ENCODE measurements around the gene KYAT1. TPM values are rescaled to one million over a fixed set of nuclear protein-coding genes. Genes with fewer than 3 reads are reported as not detected.

KYAT1 gene
- polyA plus RNA-seq, 4 donors, result 4.1 to 7.5 (median 5.2) TPM

GRCh38 chr9:128919402-128920089 is 37.8 kb upstream of the KYAT1 start:
- Histone ChIP-seq H3K27me3 (ENCODE audit: control insufficient read depth in 3 of 3, insufficient read depth in 3 of 3, low read length in 3 of 3) (no peaks in the 10 kb centered on the region), H3K9me3 (ENCODE audit: control insufficient read depth in 2 of 2, insufficient read depth in 1 of 2, low read depth in 1 of 2, low read length in 1 of 2) (no peaks in the 10 kb centered on the region), H3K4me3 (ENCODE audit: low read depth in 1 of 3, low read length in 3 of 3) (no peak overlapping the region), H3K27ac (ENCODE audit: low read depth in 1 of 3, low read length in 2 of 3) (peak overlapping the region; percentile 42 to 72 (median 43)), H3K36me3 (ENCODE audit: control insufficient read depth in 3 of 3, insufficient read depth in 2 of 3, low read depth in 1 of 3, low read length in 3 of 3) (peaks cover 2 to 39% (median 2%) of the 10 kb centered on the region in 3 donors), H3K4me1 (ENCODE audit: control insufficient read depth in 3 of 3, insufficient read depth in 2 of 3, low read depth in 1 of 3, low read length in 2 of 3) (peaks cover 0 to 22% (median 0%) of the 10 kb centered on the region in 3 donors)
- FAIRE-seq, result no peak
- WGBS, 3 donors, result 64 to 67% (median 66%) methylated on average over 14 of the region's 14 CpGs
- peak; percentile 65 to 76 for DNase-seq

DNA sequence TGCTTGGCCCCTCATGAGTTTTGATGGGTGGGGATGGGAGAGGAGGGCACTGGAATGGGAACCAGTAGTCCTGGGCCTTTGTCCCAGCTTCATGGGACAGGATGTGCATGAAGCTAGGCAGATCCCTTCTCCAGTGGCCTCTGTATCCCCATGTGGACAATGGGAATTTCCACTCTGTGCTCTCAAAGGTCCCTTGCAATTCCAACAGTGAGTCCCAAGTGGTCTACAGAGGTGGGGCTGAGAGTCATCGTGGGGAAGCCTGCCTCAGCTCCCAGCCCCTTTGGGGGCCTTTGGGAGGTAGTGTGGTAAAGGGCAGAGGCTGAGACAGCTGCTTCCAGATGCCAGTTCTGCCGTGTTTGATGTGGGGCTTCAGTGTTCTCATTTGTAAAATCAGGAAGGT is 37.2 kb upstream of the KYAT1 start:
- FAIRE-seq (no peak), DNase-seq (no peak)
- H3K4me1 ChIP-seq (ENCODE audit: control insufficient read depth in 3 of 3, insufficient read depth in 2 of 3, low read depth in 1 of 3, low read length in 2 of 3), result peaks cover 0 to 22% (median 0%) of the 10 kb centered on the region in 3 donors
- H3K9me3 ChIP-seq (ENCODE audit: control insufficient read depth in 2 of 2, insufficient read depth in 1 of 2, low read depth in 1 of 2, low read length in 1 of 2), result no peaks in the 10 kb centered on the region
- H3K27me3 ChIP-seq (ENCODE audit: control insufficient read depth in 3 of 3, insufficient read depth in 3 of 3, low read length in 3 of 3), result no peaks in the 10 kb centered on the region
- peaks cover 2 to 45% (median 2%) of the 10 kb centered on the region in 3 donors for H3K36me3 ChIP-seq (ENCODE audit: control insufficient read depth in 3 of 3, insufficient read depth in 2 of 3, low read depth in 1 of 3, low read length in 3 of 3)
- peak overlapping the region in 2 of 3 donors; percentile 42 to 72 for H3K27ac ChIP-seq (ENCODE audit: low read depth in 1 of 3, low read length in 2 of 3)
- H3K4me3 ChIP-seq (ENCODE audit: low read depth in 1 of 3, low read length in 3 of 3), result no peak overlapping the region
- 44 to 46% (median 46%) methylated on average over 2 of the region's 2 CpGs for WGBS, 3 donors

- FAIRE-seq (no peak), DNase-seq (no peak)
- peaks cover 0 to 22% (median 8%) of the 10 kb centered on the region in 3 donors for H3K4me1 ChIP-seq (ENCODE audit: control insufficient read depth in 3 of 3, insufficient read depth in 2 of 3, low read depth in 1 of 3, low read length in 2 of 3)
- H3K27ac ChIP-seq (ENCODE audit: low read depth in 1 of 3, low read length in 2 of 3), result peak overlapping the region in 1 of 3 donors; percentile 62
- no peaks in the 10 kb centered on the region for H3K27me3 ChIP-seq (ENCODE audit: control insufficient read depth in 3 of 3, insufficient read depth in 3 of 3, low read length in 3 of 3)
- 73 to 76% (median 74%) methylated on average over 26 of the region's 26 CpGs for WGBS, 3 donors
- no peaks in the 10 kb centered on the region for H3K9me3 ChIP-seq (ENCODE audit: control insufficient read depth in 2 of 2, insufficient read depth in 1 of 2, low read depth in 1 of 2, low read length in 1 of 2)
- H3K36me3 ChIP-seq (ENCODE audit: control insufficient read depth in 3 of 3, insufficient read depth in 2 of 3, low read depth in 1 of 3, low read length in 3 of 3), result peaks cover 2 to 60% (median 3%) of the 10 kb centered on the region in 3 donors
- no peak overlapping the region for H3K4me3 ChIP-seq (ENCODE audit: low read depth in 1 of 3, low read length in 3 of 3)
Measured at GRCh38 chr9:128917151-128917849, 35.5 kb upstream of the KYAT1 start.

GRCh38 chr9:128916745-128917144 is 35.0 kb upstream of the KYAT1 start:
- no peak for FAIRE-seq
- Histone ChIP-seq H3K36me3 (ENCODE audit: control insufficient read depth in 3 of 3, insufficient read depth in 2 of 3, low read depth in 1 of 3, low read length in 3 of 3) (peaks cover 2 to 66% (median 5%) of the 10 kb centered on the region in 3 donors), H3K27me3 (ENCODE audit: control insufficient read depth in 3 of 3, insufficient read depth in 3 of 3, low read length in 3 of 3) (no peaks in the 10 kb centered on the region), H3K9me3 (ENCODE audit: control insufficient read depth in 2 of 2, insufficient read depth in 1 of 2, low read depth in 1 of 2, low read length in 1 of 2) (no peaks in the 10 kb centered on the region), H3K4me1 (ENCODE audit: control insufficient read depth in 3 of 3, insufficient read depth in 2 of 3, low read depth in 1 of 3, low read length in 2 of 3) (peaks cover 0 to 22% (median 12%) of the 10 kb centered on the region in 3 donors), H3K27ac (ENCODE audit: low read depth in 1 of 3, low read length in 2 of 3) (peak overlapping the region in 1 of 3 donors; percentile 82), H3K4me3 (ENCODE audit: low read depth in 1 of 3, low read length in 3 of 3) (no peak overlapping the region)
- no peak for DNase-seq
- WGBS, 3 donors, result 84 to 92% (median 92%) methylated on average over 11 of the region's 11 CpGs

GRCh38 chr9:128916204-128916603 is 34.5 kb upstream of the KYAT1 start:
- H3K4me1 ChIP-seq (ENCODE audit: control insufficient read depth in 3 of 3, insufficient read depth in 2 of 3, low read depth in 1 of 3, low read length in 2 of 3), result peaks cover 0 to 23% (median 14%) of the 10 kb centered on the region in 3 donors
- DNase-seq, result no peak
- H3K27ac ChIP-seq (ENCODE audit: low read depth in 1 of 3, low read length in 2 of 3), result peak overlapping the region in 1 of 3 donors; percentile 82
- no peaks in the 10 kb centered on the region for H3K27me3 ChIP-seq (ENCODE audit: control insufficient read depth in 3 of 3, insufficient read depth in 3 of 3, low read length in 3 of 3)
- no peak for FAIRE-seq
- H3K9me3 ChIP-seq (ENCODE audit: control insufficient read depth in 2 of 2, insufficient read depth in 1 of 2, low read depth in 1 of 2, low read length in 1 of 2), result no peaks in the 10 kb centered on the region
- H3K4me3 ChIP-seq (ENCODE audit: low read depth in 1 of 3, low read length in 3 of 3), result no peak overlapping the region
- WGBS, 3 donors, result 86 to 95% (median 89%) methylated on average over 17 to 18 of the region's 18 CpGs
- H3K36me3 ChIP-seq (ENCODE audit: control insufficient read depth in 3 of 3, insufficient read depth in 2 of 3, low read depth in 1 of 3, low read length in 3 of 3), result peaks cover 2 to 70% (median 5%) of the 10 kb centered on the region in 3 donors

DNA sequence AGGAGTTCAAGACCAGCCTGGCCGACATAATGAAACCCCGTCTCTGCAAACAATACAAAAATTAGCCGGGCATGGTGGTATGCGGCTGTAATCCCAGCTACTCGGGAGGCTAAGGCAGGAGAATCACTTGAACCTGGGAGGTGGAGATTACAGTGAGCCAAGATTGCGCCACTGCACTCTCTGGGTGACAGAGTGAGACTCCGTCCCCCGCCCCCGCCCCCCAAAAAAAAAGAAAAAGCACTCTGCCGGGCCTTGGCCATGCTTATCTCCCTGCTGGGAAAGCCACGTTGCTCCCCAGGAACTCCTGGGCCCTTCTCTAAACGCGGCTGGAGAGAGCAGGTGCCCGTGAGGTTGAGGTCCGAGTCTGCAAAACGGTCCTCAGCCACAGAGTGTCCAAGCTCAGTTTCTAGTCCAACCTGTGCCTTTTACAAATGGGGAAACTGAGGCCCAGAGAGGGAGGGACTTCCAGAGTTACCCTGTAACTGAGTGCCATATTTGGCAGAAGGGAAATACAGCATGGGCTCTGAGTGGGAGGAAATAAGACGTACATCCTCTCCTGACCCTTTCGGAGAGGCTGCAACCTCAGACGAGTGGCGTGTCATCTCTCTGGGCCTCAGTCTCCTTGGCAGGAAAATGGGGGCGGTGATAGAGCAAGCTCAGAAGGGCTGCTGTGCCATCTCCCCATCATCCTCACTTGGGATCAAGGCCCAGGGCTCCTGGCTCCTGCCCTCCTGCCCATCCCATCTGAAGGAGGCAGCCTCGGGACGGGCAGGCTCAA is 32.4 kb upstream of the KYAT1 start:
- Histone ChIP-seq H3K27ac (ENCODE audit: low read depth in 1 of 3, low read length in 2 of 3) (no peak overlapping the region), H3K4me3 (ENCODE audit: low read depth in 1 of 3, low read length in 3 of 3) (no peak overlapping the region), H3K9me3 (ENCODE audit: control insufficient read depth in 2 of 2, insufficient read depth in 1 of 2, low read depth in 1 of 2, low read length in 1 of 2) (no peaks in the 10 kb centered on the region), H3K36me3 (ENCODE audit: control insufficient read depth in 3 of 3, insufficient read depth in 2 of 3, low read depth in 1 of 3, low read length in 3 of 3) (peaks cover 5 to 88% (median 7%) of the 10 kb centered on the region in 3 donors), H3K27me3 (ENCODE audit: control insufficient read depth in 3 of 3, insufficient read depth in 3 of 3, low read length in 3 of 3) (no peaks in the 10 kb centered on the region), H3K4me1 (ENCODE audit: control insufficient read depth in 3 of 3, insufficient read depth in 2 of 3, low read depth in 1 of 3, low read length in 2 of 3) (peaks cover 0 to 16% (median 14%) of the 10 kb centered on the region in 3 donors)
- DNase-seq, result no peak
- no peak for FAIRE-seq
- 83 to 85% (median 84%) methylated on average over 23 of the region's 23 CpGs for WGBS, 3 donors

DNA sequence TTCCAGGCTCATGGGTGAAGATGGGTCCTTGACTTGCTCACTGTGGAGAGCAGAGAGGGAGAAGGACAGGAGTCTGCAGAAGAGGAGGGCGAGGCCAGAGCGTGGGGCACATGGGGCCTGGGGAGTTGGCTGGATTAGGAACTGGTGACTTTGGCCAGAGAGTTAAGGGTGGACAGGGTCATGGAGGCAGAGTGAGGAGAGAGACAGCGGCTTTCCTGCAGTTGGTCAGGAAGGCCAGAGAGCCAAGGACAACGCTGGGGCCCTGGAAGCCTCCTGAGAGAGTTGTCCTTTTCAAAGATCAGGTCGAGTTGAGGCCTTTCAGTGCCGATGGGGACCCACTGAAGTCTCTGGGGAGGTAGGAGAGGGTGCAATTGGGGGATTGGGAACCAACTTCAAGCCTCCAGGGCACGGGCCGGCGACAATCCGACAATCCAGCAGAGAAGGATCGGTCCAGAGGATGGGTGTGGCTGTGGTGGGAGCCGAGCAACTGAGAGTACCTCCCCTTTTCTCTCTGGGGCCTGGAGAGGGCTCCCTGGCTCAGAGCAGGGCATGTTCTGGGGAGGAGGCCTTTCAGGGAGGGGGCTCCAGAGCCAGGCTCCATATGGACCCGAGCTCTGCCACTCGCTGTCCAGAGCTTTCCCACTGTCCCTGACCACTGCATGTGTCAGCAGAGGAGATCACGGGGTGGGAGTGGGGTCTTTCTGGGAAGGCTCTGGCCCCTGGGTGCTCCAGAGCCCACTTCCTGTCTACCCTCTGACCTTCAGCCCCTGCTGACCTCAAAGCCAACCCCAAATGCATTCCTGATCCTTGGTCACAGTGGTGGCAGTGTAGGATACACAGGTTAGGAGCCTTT is 31.5 kb upstream of the KYAT1 start:
- Histone ChIP-seq H3K9me3 (ENCODE audit: control insufficient read depth in 2 of 2, insufficient read depth in 1 of 2, low read depth in 1 of 2, low read length in 1 of 2) (no peaks in the 10 kb centered on the region), H3K36me3 (ENCODE audit: control insufficient read depth in 3 of 3, insufficient read depth in 2 of 3, low read depth in 1 of 3, low read length in 3 of 3) (peaks cover 11 to 95% (median 14%) of the 10 kb centered on the region in 3 donors), H3K4me3 (ENCODE audit: low read depth in 1 of 3, low read length in 3 of 3) (no peak overlapping the region), H3K27ac (ENCODE audit: low read depth in 1 of 3, low read length in 2 of 3) (peak overlapping the region in 1 of 3 donors; percentile 81), H3K4me1 (ENCODE audit: control insufficient read depth in 3 of 3, insufficient read depth in 2 of 3, low read depth in 1 of 3, low read length in 2 of 3) (peaks cover 0 to 16% (median 9%) of the 10 kb centered on the region in 3 donors), H3K27me3 (ENCODE audit: control insufficient read depth in 3 of 3, insufficient read depth in 3 of 3, low read length in 3 of 3) (no peaks in the 10 kb centered on the region)
- WGBS, 3 donors, result 71 to 86% (median 84%) methylated on average over 15 of the region's 15 CpGs
- FAIRE-seq, result no peak
- no peak for DNase-seq
